K562 (cell line): ENCODE data around the gene PRELID1. TPM values are rescaled to one million over a fixed set of nuclear protein-coding genes. Genes with fewer than 3 reads are reported as not detected.

Experiments used
- ATAC-seq: fragments of 200-7000 bp; cut with Tn5 transposase; 3 replicates; pipeline ENCODE4 v1.9.1; 2020; ENCODE audit warnings: moderate library complexity
- BruUV-seq: library from RNA; stranded (reverse); fragments of 400-500 nt; replicated peaks from 2 replicates; lab custom pipeline; 2021; lab: Mats Ljungman, UMichigan
- CTCF ChIA-PET: fragments of 300-600 bp; formaldehyde crosslinking; extraction: SDS; loops from one replicate; lab custom pipeline; 2021; ENCODE audit warnings: low intra/inter-chr PET ratio; lab: Yijun Ruan, JAX
- POLR2A ChIA-PET: fragments of 300-600, 350-650 bp; sonication (Branson Sonifier 250); formaldehyde crosslinking; extraction: SDS; loops from one replicate; lab custom pipeline; 2021; ENCODE audit warnings: antibody characterized with exemption, inconsistent platforms; lab: Yijun Ruan, JAX
- DNase-seq, 4 experiments: peaks; one replicate each; pipeline versions ENCODE4 v3.0.0 to v3.0.0-alpha.2; 2011 to 2018; ENCODE audit warnings: low spot score in 3 of 4, mixed read lengths in 3 of 4; ENCODE audit errors: extremely low read depth in 1 of 4
- FAIRE-seq: peaks from 2 replicates; lab custom pipeline; 2011; peaks lifted over from hg19 to GRCh38; lab: Jason Lieb, UNC
- H2AFZ ChIP-seq: 2 replicates; pipeline ENCODE4 v1.6.0; 2011; ENCODE audit warnings: low read depth, low read length, control low read depth, inconsistent platforms
- H3K27ac ChIP-seq: fragments of 200-600 bp; 3 replicates; pipeline ENCODE4 v1.8.0; 2011; ENCODE audit warnings: low read depth, mild to moderate bottlenecking, control low read depth, inconsistent platforms, low read length, moderate library complexity, mixed read lengths; ENCODE audit errors: extremely low read depth
- H3K27me3 ChIP-seq, 2 experiments: fragments of 300-600 bp in 1 of 2; 2 replicates in 1 of 2; 3 replicates in 1 of 2; pipeline versions ENCODE4 v1.6.0 to v1.8.0; 2011; ENCODE audit warnings: inconsistent platforms in 2 of 2, low read length in 2 of 2, mild to moderate bottlenecking in 1 of 2, mixed read lengths in 1 of 2, moderate library complexity in 1 of 2; ENCODE audit not compliant: control insufficient read depth in 2 of 2, insufficient read depth in 2 of 2
- H3K36me3 ChIP-seq: fragments of 300-600 bp; 3 replicates; pipeline ENCODE4 v1.8.0; 2011; ENCODE audit warnings: mild to moderate bottlenecking, low read length, inconsistent platforms; ENCODE audit not compliant: control insufficient read depth, insufficient read depth
- H3K4me1 ChIP-seq, 2 experiments: fragments of 200-600 bp in 1 of 2; replicated peaks in 1 of 2; 2 replicates in 1 of 2; 3 replicates in 1 of 2; pipeline versions ENCODE4 v1.5.1 to v1.8.0; 2011; ENCODE audit warnings: inconsistent platforms in 2 of 2, low read length in 2 of 2, mild to moderate bottlenecking in 1 of 2, mixed read lengths in 1 of 2, moderate library complexity in 1 of 2; ENCODE audit not compliant: control insufficient read depth in 2 of 2, insufficient read depth in 2 of 2
- H3K4me2 ChIP-seq: 2 replicates; pipeline ENCODE4 v1.6.1; 2011; ENCODE audit warnings: low read length, control low read depth, inconsistent platforms, mixed read lengths; ENCODE audit not compliant: insufficient read depth
- H3K4me3 ChIP-seq: fragments of 200-600 bp; sonication (generic), shearing (Covaris generic); 2 replicates; pipeline ENCODE4 v1.5.1; 2016; ENCODE audit warnings: control low read depth, inconsistent platforms
- H3K79me2 ChIP-seq: fragments of 200-600 bp; 3 replicates; pipeline ENCODE4 v1.8.0; 2011; ENCODE audit warnings: low read length, inconsistent platforms; ENCODE audit not compliant: control insufficient read depth, insufficient read depth
- H3K9ac ChIP-seq, 2 experiments: 2 replicates each; pipeline versions ENCODE4 v1.6.0 to v1.6.1; 2011; ENCODE audit warnings: low read depth in 2 of 2, low read length in 2 of 2, control low read depth in 1 of 2, inconsistent platforms in 1 of 2, mild to moderate bottlenecking in 1 of 2, mixed read lengths in 1 of 2; ENCODE audit not compliant: insufficient read depth in 1 of 2
- H3K9me1 ChIP-seq: one replicate; pipeline ENCODE4 v1.6.0; 2011; ENCODE audit warnings: inconsistent platforms, mild to moderate bottlenecking, low read length, moderate library complexity; ENCODE audit not compliant: control insufficient read depth, insufficient read depth
- H3K9me3 ChIP-seq: replicated peaks from 2 replicates; pipeline ENCODE4 v1.5.1; 2011; ENCODE audit warnings: low read depth, low read length, inconsistent platforms; ENCODE audit not compliant: control insufficient read depth, insufficient read depth
- H4K20me1 ChIP-seq: replicated peaks from 2 replicates; pipeline ENCODE4 v1.6.1; 2011; ENCODE audit warnings: low read length, inconsistent platforms, mixed read lengths; ENCODE audit not compliant: control insufficient read depth, insufficient read depth
- C11orf30 ChIP-seq: fragments of 450-650 bp; IDR thresholded peaks from 2 replicates; pipeline ENCODE4 v1.6.1; 2016; ENCODE audit warnings: low read depth, mild to moderate bottlenecking
- POLR2AphosphoS2 ChIP-seq: IDR thresholded peaks from 2 replicates; pipeline ENCODE4 v1.6.1; 2012; ENCODE audit warnings: low read length, improper control_type of control experiment
- RBM15 ChIP-seq: fragments of 200-400 bp; formaldehyde crosslinking; IDR thresholded peaks from 2 replicates; pipeline ENCODE4 v1.6.1; 2018; ENCODE audit warnings: mild to moderate bottlenecking, low read length, moderate library complexity; ENCODE audit not compliant: insufficient read depth
- SREBF1 ChIP-seq: fragments of 150-350 bp; IDR thresholded peaks from 2 replicates; pipeline ENCODE4 v1.6.1; 2014; ENCODE audit warnings: antibody characterized with exemption, low read depth, low read length, borderline replicate concordance
- ZNF3 ChIP-seq: fragments of 250-450 bp; sonication (Bioruptor Pico); IDR thresholded peaks from 2 replicates; pipeline ENCODE4 v1.5.0; 2021; ENCODE audit warnings: mild to moderate bottlenecking, moderate library complexity
- ZNF316 ChIP-seq: fragments of 450-650 bp; IDR thresholded peaks from 2 replicates; pipeline ENCODE4 v1.6.1; 2016
- ZNF318 ChIP-seq, 2 experiments: fragments of 450-650 bp; IDR thresholded peaks; 2 replicates each; pipeline ENCODE4 v1.6.1; 2016; ENCODE audit warnings: mild to moderate bottlenecking in 2 of 2, borderline replicate concordance in 1 of 2, low read depth in 1 of 2, moderate library complexity in 1 of 2
- WGBS: fragments of 100-300 bp; shearing (Covaris generic); methylation state at CpG from one replicate; pipeline ENCODE4 v1.1.6; 2016; ENCODE audit warnings: low coverage, mixed read lengths; ENCODE audit not compliant: insufficient coverage; ENCODE audit errors: missing lambda C conversion rate; 5-methylcytosine and 5-hydroxymethylcytosine counted together
- in situ Hi-C: fragments of 300-500 bp; cut with MboI; formaldehyde crosslinking; loops from 4 replicates; pipeline ENCODE4 v1.15.0; 2018; ENCODE audit warnings: inconsistent platforms, mixed read lengths
- intact Hi-C: fragments of 100-400 bp; cut with micrococcal nuclease; formaldehyde crosslinking; loops from 2 replicates; pipeline ENCODE4 v1.14.2; 2022
- polyA plus RNA-seq, 8 experiments: library from polyadenylated mRNA; depleted of rRNA in 4 of 8; stranded (reverse) in 5 of 8; unstranded in 3 of 8; fragments of >200 nt; fragmentation: Nextera tagmentation in 2 of 8; fragmentation: Illumina TruSeq in 1 of 8; extraction: Ambion mirVana in 2 of 8; extraction: Trizol in 1 of 8; gene quantifications; 2 replicates each; pipeline versions ENCODE4 v1.2.1 to v1.2.3, GENCODE V29; 2011 to 2014; ENCODE audit warnings: inconsistent platforms in 1 of 8, missing spikeins in 1 of 8
- total RNA-seq, 7 experiments: library from RNA; depleted of rRNA in 6 of 7; stranded (reverse); fragments of >200 nt in 6 of 7; fragmentation: Illumina TruSeq in 2 of 7; extraction: Trizol in 2 of 7; gene quantifications; 2 replicates each; pipeline versions ENCODE4 v1.2.1 to v1.2.3, GENCODE V29; 2011 to 2021; ENCODE audit warnings: low replicate concordance in 1 of 7

PRELID1 gene
- total and polyA plus RNA-seq, 9 of the 15 experiments (the other 6 are each of a cell fraction or from before 2014, with no cell fraction given): 40.1 to 484 (median 340) TPM

GRCh38 chr5:177291735-177292134, 11.9 kb upstream of the PRELID1 start:
- no peak overlapping the region for H3K4me3 ChIP-seq
- intact Hi-C loops: no loop called here
- H2AFZ ChIP-seq: no peak overlapping the region
- no peaks in the 10 kb centered on the region for H3K27me3 ChIP-seq
- in situ Hi-C loops: no loop called here
- no peak for ATAC-seq
- TF ChIP-seq ZNF3 (CRISPR knock-in tag) (no peak), SREBF1 (no peak), C11orf30 (peak; percentile 38; the same call in 1 of the 2 replicates), ZNF316 (peak; percentile 67; the same call in 1 of the 2 replicates), POLR2AphosphoS2 (no peak), ZNF318 (IDR thresholded peaks at IDR 0.05; ENCODE audit: borderline replicate concordance in 1 of 2, low read depth in 1 of 2) (no peak), RBM15 (no peak)
- TF ChIP-seq, all 486 proteins: peak for 2
- Histone ChIP-seq H3K36me3 (peaks cover 81% of the 10 kb centered on the region), H3K79me2 (no peaks in the 10 kb centered on the region), H3K9me3 (no peaks in the 10 kb centered on the region), H3K4me2 (no peak overlapping the region), H3K27ac (no peak overlapping the region), H3K9ac (no peak overlapping the region), H3K4me1 (no peaks in the 10 kb centered on the region), H3K9me1 (no peaks in the 10 kb centered on the region), H4K20me1 (no peaks in the 10 kb centered on the region)
- ChIA-PET POLR2A (no interaction called here), CTCF (no interaction called here)
- FAIRE-seq: no peak
- no peak for DNase-seq
- no TSS peak for BruUV-seq
- WGBS: 91% methylated on average over 7 of the region's 7 CpGs
